GM12873 (cell line): ENCODE measurements around the gene PTPRK.

Experiments
- CTCF ChIP-seq: IDR thresholded peaks from 2 replicates; pipeline ENCODE4 v1.5.1; 2012; ENCODE audit warnings: low read depth, mild to moderate bottlenecking, moderate library complexity, low read length, control low read depth; ENCODE audit not compliant: insufficient read depth; ENCODE audit errors: missing control alignments

The PTPRK gene

DNA sequence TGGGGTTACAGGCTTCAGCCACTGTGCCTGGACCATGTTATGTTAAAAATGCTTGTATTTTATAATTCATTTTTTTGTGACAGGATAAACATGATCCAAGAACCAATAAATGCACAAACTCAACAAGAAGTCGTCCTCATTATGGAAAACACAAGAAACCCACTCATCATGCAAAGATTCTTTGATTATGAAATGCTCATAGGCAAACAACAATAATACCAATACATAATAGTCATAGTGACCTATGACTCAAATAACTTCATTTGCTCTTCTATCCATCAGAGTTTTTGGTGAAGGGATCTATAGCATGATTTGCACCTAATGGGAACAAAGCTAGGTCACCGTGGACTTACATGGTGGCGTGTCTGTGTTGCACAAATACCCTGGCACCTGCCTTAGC is 402.5 kb downstream of the PTPRK start:
- no peak for TF ChIP-seq CTCF

DNA sequence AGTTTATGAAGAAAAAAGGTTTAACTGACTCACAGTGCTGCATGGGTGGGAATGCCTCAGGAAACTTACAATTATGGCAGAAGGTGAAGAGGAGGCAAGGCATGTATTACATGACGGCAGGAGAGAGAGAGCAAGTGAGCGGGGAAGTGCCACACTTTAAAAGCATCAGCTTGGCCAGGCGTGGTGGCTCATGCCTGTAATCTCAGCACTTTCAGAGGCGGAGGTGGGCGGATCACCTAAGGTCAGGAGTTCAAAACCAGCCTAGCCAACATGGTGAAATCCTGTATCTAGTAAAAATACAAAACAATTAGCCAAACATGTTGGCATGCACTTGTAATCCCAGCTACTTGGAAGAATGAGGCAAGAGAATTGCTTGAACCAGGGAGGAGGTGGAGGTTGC is 406.2 kb downstream of the PTPRK start:
- no peak for TF ChIP-seq CTCF

DNA sequence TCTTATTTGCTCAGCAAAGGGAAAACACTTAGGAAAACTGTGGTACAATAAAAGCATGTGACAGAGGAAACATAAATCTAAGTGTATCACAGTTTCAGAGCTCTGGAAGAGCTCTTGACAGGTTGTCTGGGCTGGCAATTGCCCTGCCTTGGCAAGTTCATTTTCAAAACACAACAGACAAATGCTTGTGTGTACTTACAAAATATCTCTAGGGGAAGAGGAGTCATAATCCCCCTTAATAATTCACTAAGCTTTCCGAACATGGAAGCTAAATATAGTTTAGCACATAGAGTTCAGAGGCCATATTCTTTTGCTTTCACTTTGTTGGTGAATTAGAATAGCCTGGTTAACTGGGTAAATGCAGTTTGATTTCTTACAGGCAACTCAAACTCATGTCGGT is 407.9 kb downstream of the PTPRK start:
- TF ChIP-seq CTCF = no peak

DNA sequence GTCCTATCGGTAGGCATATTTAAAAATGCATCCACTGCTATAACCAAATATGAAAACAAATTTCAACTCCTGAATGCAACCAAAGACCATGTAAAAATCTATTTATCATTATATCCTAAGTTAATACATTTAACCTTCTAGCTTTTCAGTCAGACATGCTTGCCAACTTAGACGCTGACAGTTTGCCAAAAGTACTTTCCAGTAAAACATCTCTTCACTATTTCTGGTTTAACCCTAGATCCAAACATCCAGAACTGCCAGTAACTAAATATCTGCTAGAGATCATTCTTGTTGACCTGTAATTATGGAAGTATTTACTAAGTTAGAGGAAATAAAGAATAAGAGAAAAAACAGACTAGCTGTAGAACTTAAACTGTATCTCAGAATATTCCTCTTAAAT is 409.3 kb downstream of the PTPRK start:
- TF ChIP-seq CTCF = no peak

- no peak for TF ChIP-seq CTCF
Observed at GRCh38 chr6:128107682-128108081, 412.7 kb downstream of the PTPRK start.

DNA sequence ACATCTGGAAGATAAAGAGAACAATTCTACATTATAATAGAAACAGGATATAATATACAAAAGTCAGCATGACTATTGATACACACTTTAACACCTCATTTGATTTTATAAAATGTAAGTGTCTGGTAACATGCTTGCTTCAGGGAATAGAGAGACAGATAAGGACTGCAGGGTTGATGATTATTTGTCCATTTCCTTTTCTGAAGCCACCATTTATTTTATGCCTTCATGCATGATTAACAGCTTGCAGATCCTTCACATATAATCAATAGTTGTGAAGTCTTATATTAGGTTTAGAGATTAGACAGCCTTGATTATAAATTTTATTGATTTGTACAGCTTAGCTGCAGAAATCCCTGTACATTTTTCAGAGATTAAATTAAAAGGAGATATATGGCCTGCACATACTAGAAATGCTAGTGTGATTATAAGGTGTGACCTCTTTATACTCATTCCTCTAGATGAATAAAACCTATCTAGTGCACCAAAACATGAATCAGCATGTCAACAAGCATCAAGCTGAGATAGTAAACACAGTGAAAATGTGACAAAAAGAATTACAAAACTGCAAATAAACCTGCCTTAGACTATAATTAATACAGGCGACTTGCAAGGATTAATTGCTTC is 420.7 kb downstream of the PTPRK start:
- TF ChIP-seq CTCF = no peak

GRCh38 chr6:128098000-128098581 is 422.3 kb downstream of the PTPRK start:
- no peak for TF ChIP-seq CTCF
